ENCODE measurements around the gene ARHGEF12. TPM values are rescaled to one million over a fixed set of nuclear protein-coding genes. Genes with fewer than 3 reads are reported as not detected.

ARHGEF12 gene
- total RNA-seq, 4 donors from 2014 or later, result 99.7 to 135 (median 112) TPM

- H3K36me3 ChIP-seq, result no peaks in the 10 kb centered on the region
- H3K4me3 ChIP-seq, result peak overlapping the region; percentile 3 to 55
- WGBS, 2 donors (ENCODE audit: low coverage in 1 of 2), result 8 to 9% methylated on average over 11 to 21 of the region's 73 CpGs
- no peak for TF ChIP-seq CTCF (IDR thresholded peaks at IDR 0.05)
- TF ChIP-seq POLR2A (IDR thresholded peaks at IDR 0.05), result no peak
- no peak for TF ChIP-seq POLR2AphosphoS5 (IDR thresholded peaks at IDR 0.05)
- no peak for TF ChIP-seq EP300 (IDR thresholded peaks at IDR 0.05)
- no peaks in the 10 kb centered on the region for H3K9me3 ChIP-seq
- H3K27ac ChIP-seq, result peak overlapping the region in 1 of 4 donors; percentile 14
- peaks cover 72% of the 10 kb centered on the region for H3K27me3 ChIP-seq
- no peak for ATAC-seq
- peaks cover 0 to 19% (median 0%) of the 10 kb centered on the region in 3 donors for H3K4me1 ChIP-seq
Observed at GRCh38 chr11:120511820-120512738, 175.9 kb downstream of the ARHGEF12 start.

- TF ChIP-seq EP300 (IDR thresholded peaks at IDR 0.05) (no peak), POLR2A (IDR thresholded peaks at IDR 0.05) (no peak), CTCF (IDR thresholded peaks at IDR 0.05) (no peak), POLR2AphosphoS5 (IDR thresholded peaks at IDR 0.05) (no peak)
- peaks cover 0 to 19% (median 0%) of the 10 kb centered on the region in 3 donors for H3K4me1 ChIP-seq
- ATAC-seq, result no peak
- no peaks in the 10 kb centered on the region for H3K36me3 ChIP-seq
- WGBS, 2 donors (ENCODE audit: low coverage in 1 of 2), result 90% methylated on average over 6 of the region's 22 CpGs; no CpG with 5 or more reads in 1 of the 2 donors
- peaks cover 71% of the 10 kb centered on the region for H3K27me3 ChIP-seq
- no peak overlapping the region for H3K4me3 ChIP-seq
- no peak overlapping the region for H3K27ac ChIP-seq
- no peaks in the 10 kb centered on the region for H3K9me3 ChIP-seq
Observed at GRCh38 chr11:120512739-120513435, 176.7 kb downstream of the ARHGEF12 start.

- H3K9me3 ChIP-seq, result no peaks in the 10 kb centered on the region
- no peak for TF ChIP-seq POLR2A (IDR thresholded peaks at IDR 0.05)
- TF ChIP-seq CTCF (IDR thresholded peaks at IDR 0.05), result no peak
- TF ChIP-seq POLR2AphosphoS5 (IDR thresholded peaks at IDR 0.05), result no peak
- no peak for TF ChIP-seq EP300 (IDR thresholded peaks at IDR 0.05)
- H3K36me3 ChIP-seq, result no peaks in the 10 kb centered on the region
- H3K27me3 ChIP-seq, result peaks cover 64% of the 10 kb centered on the region
- peaks cover 0 to 19% (median 0%) of the 10 kb centered on the region in 3 donors for H3K4me1 ChIP-seq
- ATAC-seq, result no peak
- H3K27ac ChIP-seq, result no peak overlapping the region
- WGBS, 2 donors (ENCODE audit: low coverage in 1 of 2), result 70% methylated on average over 2 of the region's 19 CpGs; no CpG with 5 or more reads in 1 of the 2 donors
- no peak overlapping the region for H3K4me3 ChIP-seq
Observed at GRCh38 chr11:120513436-120514315, 177.5 kb downstream of the ARHGEF12 start.

- Histone ChIP-seq H3K27me3 (peaks cover 54% of the 10 kb centered on the region), H3K9me3 (no peaks in the 10 kb centered on the region), H3K4me1 (peaks cover 0 to 19% (median 0%) of the 10 kb centered on the region in 3 donors), H3K36me3 (no peaks in the 10 kb centered on the region), H3K4me3 (no peak overlapping the region), H3K27ac (no peak overlapping the region)
- 89 to 91% methylated on average over 9 to 12 of the region's 14 CpGs for WGBS, 2 donors (ENCODE audit: low coverage in 1 of 2)
- no peak for ATAC-seq
- TF ChIP-seq POLR2AphosphoS5 (IDR thresholded peaks at IDR 0.05) (no peak), EP300 (IDR thresholded peaks at IDR 0.05) (no peak), CTCF (IDR thresholded peaks at IDR 0.05) (no peak), POLR2A (IDR thresholded peaks at IDR 0.05) (no peak)
Observed at GRCh38 chr11:120514541-120515121, 178.4 kb downstream of the ARHGEF12 start.
